Measurements from ENCODE around the gene GLTPD2.

The GLTPD2 gene

DNA sequence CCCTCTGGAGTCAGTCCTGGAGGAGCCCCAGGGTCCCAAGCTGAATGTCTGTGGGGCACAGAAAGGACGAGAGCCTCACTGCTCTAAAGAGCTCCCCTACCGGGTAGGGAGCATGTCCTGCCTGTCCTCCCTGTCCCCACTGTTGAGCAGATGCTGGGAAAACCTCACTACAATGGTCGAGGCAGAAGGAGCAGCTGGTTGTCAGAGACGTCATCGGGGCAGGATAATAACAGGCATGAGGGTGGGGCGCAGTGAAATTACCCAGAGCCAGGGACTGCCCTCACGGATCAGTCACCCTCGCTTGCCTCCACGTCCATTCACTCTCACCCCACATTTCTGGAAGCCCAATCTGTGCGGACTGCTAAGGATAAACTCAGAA, 16.5 kb upstream of the GLTPD2 start:
- H3K4me1 Mint-ChIP-seq = no peaks in the 10 kb centered on the region
- peaks cover 38% of the 10 kb centered on the region for H3K27me3 Mint-ChIP-seq (ENCODE audit: low read depth)
- H3K4me3 Mint-ChIP-seq = no peak overlapping the region
- no peak overlapping the region for H3K27ac Mint-ChIP-seq
- H3K36me3 Mint-ChIP-seq (ENCODE audit: low read depth) = no peaks in the 10 kb centered on the region
- no peaks in the 10 kb centered on the region for H3K9me3 Mint-ChIP-seq
- TF ChIP-seq, protein P1, sequence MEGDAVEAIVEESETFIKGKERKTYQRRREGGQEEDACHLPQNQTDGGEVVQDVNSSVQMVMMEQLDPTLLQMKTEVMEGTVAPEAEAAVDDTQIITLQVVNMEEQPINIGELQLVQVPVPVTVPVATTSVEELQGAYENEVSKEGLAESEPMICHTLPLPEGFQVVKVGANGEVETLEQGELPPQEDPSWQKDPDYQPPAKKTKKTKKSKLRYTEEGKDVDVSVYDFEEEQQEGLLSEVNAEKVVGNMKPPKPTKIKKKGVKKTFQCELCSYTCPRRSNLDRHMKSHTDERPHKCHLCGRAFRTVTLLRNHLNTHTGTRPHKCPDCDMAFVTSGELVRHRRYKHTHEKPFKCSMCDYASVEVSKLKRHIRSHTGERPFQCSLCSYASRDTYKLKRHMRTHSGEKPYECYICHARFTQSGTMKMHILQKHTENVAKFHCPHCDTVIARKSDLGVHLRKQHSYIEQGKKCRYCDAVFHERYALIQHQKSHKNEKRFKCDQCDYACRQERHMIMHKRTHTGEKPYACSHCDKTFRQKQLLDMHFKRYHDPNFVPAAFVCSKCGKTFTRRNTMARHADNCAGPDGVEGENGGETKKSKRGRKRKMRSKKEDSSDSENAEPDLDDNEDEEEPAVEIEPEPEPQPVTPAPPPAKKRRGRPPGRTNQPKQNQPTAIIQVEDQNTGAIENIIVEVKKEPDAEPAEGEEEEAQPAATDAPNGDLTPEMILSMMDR (IDR thresholded peaks at IDR 0.05; ENCODE audit: unreplicated experiment in 3 of 3) = no peak

DNA sequence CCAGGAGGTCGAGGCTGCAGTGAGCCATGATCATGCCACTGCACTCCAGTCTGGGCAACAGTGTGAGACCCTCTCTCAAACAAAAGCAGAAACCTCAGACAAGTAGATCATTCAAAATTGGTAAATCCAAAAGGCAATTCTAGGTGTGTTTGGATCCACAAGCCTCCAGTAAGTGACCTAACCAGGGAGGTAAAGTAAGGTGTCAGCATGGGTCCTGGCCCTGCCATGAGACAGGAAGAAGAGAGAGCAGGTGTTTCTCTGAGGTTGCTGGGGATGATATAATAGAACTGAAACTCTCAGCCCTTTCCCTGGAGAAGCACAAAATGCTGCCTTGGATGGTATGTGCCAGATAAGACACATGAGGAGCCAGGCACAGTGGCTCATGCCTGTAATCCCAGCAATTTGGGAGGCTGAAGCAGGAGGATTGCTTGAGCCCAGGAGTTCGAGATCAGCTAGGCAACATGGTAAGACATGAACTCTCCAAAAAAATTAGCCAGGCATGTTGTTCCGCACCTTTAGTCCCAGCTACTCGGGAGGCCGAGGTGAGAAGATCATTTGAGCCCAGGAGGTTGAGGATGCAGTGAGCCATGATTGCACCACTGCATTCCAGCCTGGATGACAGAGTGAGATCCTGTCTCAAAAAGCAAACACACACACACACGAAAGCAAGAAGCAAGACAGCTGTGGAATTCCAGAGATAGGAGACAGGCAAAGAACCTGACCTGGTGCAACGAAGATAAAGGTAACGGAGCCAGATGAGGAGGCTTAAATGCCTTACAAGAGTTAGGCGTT, 10.6 kb upstream of the GLTPD2 start:
- Mint-ChIP-seq H3K27me3 (ENCODE audit: low read depth) (peaks cover 31% of the 10 kb centered on the region), H3K36me3 (ENCODE audit: low read depth) (no peaks in the 10 kb centered on the region), H3K4me3 (no peak overlapping the region), H3K4me1 (no peaks in the 10 kb centered on the region), H3K9me3 (no peaks in the 10 kb centered on the region), H3K27ac (no peak overlapping the region)
- TF ChIP-seq, protein P1 (IDR thresholded peaks at IDR 0.05; ENCODE audit: unreplicated experiment in 3 of 3) = no peak

DNA sequence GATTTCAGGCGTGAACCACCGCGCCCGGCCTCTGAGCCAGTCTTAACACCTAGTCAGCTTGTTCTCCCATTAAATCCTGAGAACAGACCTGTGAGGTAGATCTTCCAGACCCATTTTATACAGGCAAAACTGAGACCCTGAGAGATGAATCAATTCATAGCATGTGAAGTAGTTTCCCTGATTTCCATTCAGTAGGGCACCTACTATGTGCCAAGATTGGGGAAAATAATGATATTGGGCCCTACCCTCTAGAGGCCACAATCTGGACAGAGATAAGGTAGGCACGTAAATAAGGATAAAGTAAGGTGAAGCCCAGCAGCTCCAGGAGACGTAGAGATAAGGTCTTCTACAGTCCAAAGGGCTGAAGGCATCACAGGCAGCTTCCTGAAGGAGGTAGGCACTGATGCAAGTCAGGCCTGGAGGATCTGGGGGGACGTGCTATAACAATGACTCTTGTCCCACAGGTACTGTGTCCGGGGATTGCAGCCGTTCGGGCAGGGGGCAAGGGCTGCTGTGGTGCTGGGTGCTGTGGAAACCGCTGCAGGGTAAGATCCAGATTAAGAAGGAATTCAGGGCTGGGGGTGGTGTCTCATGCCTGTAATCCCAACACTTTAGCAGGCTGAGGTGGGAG, 8.3 kb upstream of the GLTPD2 start:
- peaks cover 32% of the 10 kb centered on the region for H3K27me3 Mint-ChIP-seq (ENCODE audit: low read depth)
- H3K4me3 Mint-ChIP-seq = no peak overlapping the region
- no peaks in the 10 kb centered on the region for H3K4me1 Mint-ChIP-seq
- no peaks in the 10 kb centered on the region for H3K9me3 Mint-ChIP-seq
- TF ChIP-seq, protein P1 (IDR thresholded peaks at IDR 0.05; ENCODE audit: unreplicated experiment in 3 of 3) = no peak
- H3K36me3 Mint-ChIP-seq (ENCODE audit: low read depth) = no peaks in the 10 kb centered on the region
- H3K27ac Mint-ChIP-seq = no peak overlapping the region

DNA sequence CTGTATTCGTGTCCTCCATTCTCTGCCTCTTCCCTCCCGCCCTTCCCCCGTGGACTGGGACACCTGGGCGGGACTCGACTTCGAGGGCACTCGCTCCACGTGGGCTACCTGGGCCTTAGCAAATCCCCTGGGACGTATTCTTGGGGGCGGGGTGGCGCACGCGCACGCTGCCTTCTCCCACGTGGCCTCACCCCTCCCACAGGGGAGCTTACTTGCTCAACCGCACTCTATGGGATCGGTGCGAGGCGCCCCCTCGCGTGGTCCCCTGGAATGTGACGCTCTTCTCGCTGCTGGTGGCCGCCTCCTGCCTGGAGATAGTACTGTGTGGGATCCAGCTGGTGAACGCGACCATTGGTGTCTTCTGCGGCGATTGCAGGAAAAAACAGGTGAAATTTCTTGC, 6.1 kb upstream of the GLTPD2 start:
- Mint-ChIP-seq H3K27me3 (ENCODE audit: low read depth) (peaks cover 25% of the 10 kb centered on the region), H3K36me3 (ENCODE audit: low read depth) (no peaks in the 10 kb centered on the region), H3K4me3 (no peak overlapping the region), H3K9me3 (no peaks in the 10 kb centered on the region), H3K4me1 (peaks cover 16% of the 10 kb centered on the region), H3K27ac (no peak overlapping the region)
- TF ChIP-seq, protein P1 (IDR thresholded peaks at IDR 0.05; ENCODE audit: unreplicated experiment in 3 of 3) = no peak

DNA sequence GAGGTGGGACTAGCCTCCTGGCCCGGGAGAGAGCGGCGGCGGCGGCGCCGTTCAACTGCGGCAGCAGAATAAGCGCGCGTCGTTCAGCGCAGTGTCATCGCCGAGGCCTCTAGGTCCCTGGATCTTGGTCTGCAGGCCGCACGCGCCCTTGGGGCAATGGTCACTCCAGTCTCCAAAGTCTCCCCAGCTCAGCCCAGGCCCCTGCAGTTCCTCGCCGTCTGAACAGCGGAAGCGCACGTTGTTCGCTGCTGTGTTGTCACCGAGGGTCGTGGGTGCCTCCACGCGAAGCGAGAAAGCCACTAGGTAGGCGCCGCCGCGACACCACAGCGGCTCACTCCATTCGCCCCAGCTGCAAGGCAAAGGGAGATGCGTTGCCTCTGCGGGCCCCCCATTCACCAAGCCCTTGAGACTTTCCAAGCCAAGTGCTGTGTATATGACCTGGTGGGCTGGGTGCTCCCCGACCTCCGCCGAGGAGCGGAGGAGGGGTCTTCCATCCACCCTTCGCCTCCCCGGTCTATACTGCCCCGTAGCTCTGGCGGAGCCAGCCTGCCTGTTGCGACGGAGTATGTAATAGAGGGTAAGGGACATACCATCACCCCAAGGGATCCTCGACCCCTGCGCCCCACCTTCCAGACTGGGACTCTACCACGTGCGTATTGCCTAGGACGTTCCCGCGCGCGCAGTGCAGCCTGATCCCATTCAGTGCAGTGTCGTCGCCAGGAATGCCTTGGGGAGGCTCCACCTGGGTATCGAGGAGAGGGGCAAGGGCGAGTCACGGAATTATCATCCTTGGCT, 3.3 kb upstream of the GLTPD2 start:
- H3K4me3 Mint-ChIP-seq = no peak overlapping the region
- no peaks in the 10 kb centered on the region for H3K36me3 Mint-ChIP-seq (ENCODE audit: low read depth)
- no peaks in the 10 kb centered on the region for H3K9me3 Mint-ChIP-seq
- peaks cover 9% of the 10 kb centered on the region for H3K27me3 Mint-ChIP-seq (ENCODE audit: low read depth)
- peak overlapping the region in 2 of 3 experiments; percentile 60 to 89 for H3K27ac Mint-ChIP-seq
- TF ChIP-seq, protein P1 (IDR thresholded peaks at IDR 0.05; ENCODE audit: unreplicated experiment in 3 of 3) = no peak
- peaks cover 25% of the 10 kb centered on the region for H3K4me1 Mint-ChIP-seq
